GM06990 (cell line): Measurements from ENCODE around the gene TNRC6C.

Source experiments
- DNase-seq: peaks from one replicate; pipeline ENCODE4 v3.0.0-alpha.2; 2011; ENCODE audit not compliant: insufficient read length; ENCODE audit errors: extremely low read depth
- H3K27me3 ChIP-seq: replicated peaks from 2 replicates; pipeline ENCODE4 v1.6.0; 2011; ENCODE audit warnings: low read length; ENCODE audit not compliant: control insufficient read depth, insufficient read depth
- H3K36me3 ChIP-seq: 2 replicates; pipeline ENCODE4 v1.5.1; 2011; ENCODE audit warnings: low read length; ENCODE audit not compliant: control insufficient read depth, insufficient read depth
- H3K4me3 ChIP-seq: replicated peaks from 2 replicates; pipeline ENCODE4 v1.5.1; 2011; ENCODE audit warnings: low read depth, mild to moderate bottlenecking, control low read depth, low read length
- CTCF ChIP-seq: IDR thresholded peaks from 2 replicates; pipeline ENCODE4 v1.5.1; 2011; ENCODE audit warnings: low read length, control low read depth, mild to moderate bottlenecking, inconsistent platforms; ENCODE audit not compliant: insufficient read depth, poor library complexity, severe bottlenecking

Gene TNRC6C

GRCh38 chr17:78144736-78145641 lies 186.5 kb downstream of the TNRC6C start:
- H3K36me3 ChIP-seq: peaks cover 8% of the 10 kb centered on the region; the same call in 1 of the 2 replicates
- no peak overlapping the region for H3K4me3 ChIP-seq
- no peaks in the 10 kb centered on the region for H3K27me3 ChIP-seq
- DNase-seq: peak; percentile 41
- no peak for TF ChIP-seq CTCF

- no peak for DNase-seq
- Histone ChIP-seq H3K36me3 (peaks cover 6% of the 10 kb centered on the region; the same call in 1 of the 2 replicates), H3K27me3 (no peaks in the 10 kb centered on the region), H3K4me3 (no peak overlapping the region)
- TF ChIP-seq CTCF: no peak
These were observed 188.0 kb downstream of the TNRC6C start for GRCh38 chr17:78146471-78146869.

GRCh38 chr17:78146881-78147280 lies 188.4 kb downstream of the TNRC6C start:
- Histone ChIP-seq H3K36me3 (peaks cover 3% of the 10 kb centered on the region; the same call in 1 of the 2 replicates), H3K27me3 (no peaks in the 10 kb centered on the region), H3K4me3 (no peak overlapping the region)
- no peak for TF ChIP-seq CTCF
- peak; percentile 42 for DNase-seq

GRCh38 chr17:78147315-78147998 lies 189.0 kb downstream of the TNRC6C start:
- Histone ChIP-seq H3K36me3 (no peaks in the 10 kb centered on the region), H3K4me3 (no peak overlapping the region), H3K27me3 (no peaks in the 10 kb centered on the region)
- peak; percentile 75 for DNase-seq
- TF ChIP-seq CTCF: no peak

GRCh38 chr17:78148286-78149016 lies 189.9 kb downstream of the TNRC6C start:
- Histone ChIP-seq H3K4me3 (no peak overlapping the region), H3K36me3 (no peaks in the 10 kb centered on the region), H3K27me3 (no peaks in the 10 kb centered on the region)
- DNase-seq: no peak
- TF ChIP-seq CTCF: no peak
